ENCODE data around the gene ABHD12.

The ABHD12 gene

GRCh38 chr20:25390538-25391528 lies at the start of gene ABHD12:
TSS of gene ABHD12 (minus strand) at chr20:25390835. CDS start at chr20:25390703, 132 bp downstream.
- H3K4me3 ChIP-seq (ENCODE audit: severe bottlenecking): peak within 1 kb of the TSS; percentile 98
- no peaks in the 10 kb centered on the region for H3K9me3 ChIP-seq (ENCODE audit: severe bottlenecking)
- ATAC-seq (ENCODE audit: low read depth): peak; percentile 94
- no peak for TF ChIP-seq CTCF (IDR thresholded peaks at IDR 0.05; ENCODE audit: poor library complexity, severe bottlenecking)
- H3K4me1 ChIP-seq (ENCODE audit: insufficient read depth, poor library complexity, severe bottlenecking): peaks cover 7% of the 10 kb centered on the region
- no peaks in the 10 kb centered on the region for H3K27me3 ChIP-seq (ENCODE audit: insufficient read depth, poor library complexity, severe bottlenecking)
- peak within 1 kb of the TSS; percentile 61 for H3K27ac ChIP-seq (ENCODE audit: poor library complexity, severe bottlenecking)
- DNase-seq (ENCODE audit: low spot score): peak; percentile 96
- peaks cover 4% of the 10 kb centered on the region for H3K36me3 ChIP-seq (ENCODE audit: low read depth)

GRCh38 chr20:25439328-25439727 lies 48.7 kb upstream of the ABHD12 start:
- H3K4me3 ChIP-seq (ENCODE audit: severe bottlenecking): no peak overlapping the region
- no peak for TF ChIP-seq CTCF (IDR thresholded peaks at IDR 0.05; ENCODE audit: poor library complexity, severe bottlenecking)
- ATAC-seq (ENCODE audit: low read depth): no peak
- no peak overlapping the region for H3K27ac ChIP-seq (ENCODE audit: poor library complexity, severe bottlenecking)
- DNase-seq (ENCODE audit: low spot score): no peak
- H3K36me3 ChIP-seq (ENCODE audit: low read depth): peaks cover 70% of the 10 kb centered on the region
- no peaks in the 10 kb centered on the region for H3K9me3 ChIP-seq (ENCODE audit: severe bottlenecking)
- no peaks in the 10 kb centered on the region for H3K27me3 ChIP-seq (ENCODE audit: insufficient read depth, poor library complexity, severe bottlenecking)
- H3K4me1 ChIP-seq (ENCODE audit: insufficient read depth, poor library complexity, severe bottlenecking): no peaks in the 10 kb centered on the region

- Histone ChIP-seq H3K27me3 (ENCODE audit: insufficient read depth, poor library complexity, severe bottlenecking) (no peaks in the 10 kb centered on the region), H3K4me3 (ENCODE audit: severe bottlenecking) (no peak overlapping the region), H3K36me3 (ENCODE audit: low read depth) (peaks cover 85% of the 10 kb centered on the region), H3K4me1 (ENCODE audit: insufficient read depth, poor library complexity, severe bottlenecking) (no peaks in the 10 kb centered on the region), H3K27ac (ENCODE audit: poor library complexity, severe bottlenecking) (no peak overlapping the region), H3K9me3 (ENCODE audit: severe bottlenecking) (no peaks in the 10 kb centered on the region)
- no peak for TF ChIP-seq CTCF (IDR thresholded peaks at IDR 0.05; ENCODE audit: poor library complexity, severe bottlenecking)
- ATAC-seq (ENCODE audit: low read depth): no peak
- no peak for DNase-seq (ENCODE audit: low spot score)
These were observed 46.5 kb upstream of the ABHD12 start for GRCh38 chr20:25437153-25437581.

GRCh38 chr20:25424536-25424935 lies 33.9 kb upstream of the ABHD12 start:
- Histone ChIP-seq H3K27me3 (ENCODE audit: insufficient read depth, poor library complexity, severe bottlenecking) (no peaks in the 10 kb centered on the region), H3K9me3 (ENCODE audit: severe bottlenecking) (peaks cover under 1% of the 10 kb centered on the region), H3K36me3 (ENCODE audit: low read depth) (peaks cover 83% of the 10 kb centered on the region), H3K4me1 (ENCODE audit: insufficient read depth, poor library complexity, severe bottlenecking) (no peaks in the 10 kb centered on the region), H3K27ac (ENCODE audit: poor library complexity, severe bottlenecking) (no peak overlapping the region), H3K4me3 (ENCODE audit: severe bottlenecking) (no peak overlapping the region)
- DNase-seq (ENCODE audit: low spot score) (no peak), ATAC-seq (ENCODE audit: low read depth) (no peak)
- no peak for TF ChIP-seq CTCF (IDR thresholded peaks at IDR 0.05; ENCODE audit: poor library complexity, severe bottlenecking)

GRCh38 chr20:25422032-25422431 lies 31.4 kb upstream of the ABHD12 start:
- no peak for ATAC-seq (ENCODE audit: low read depth)
- Histone ChIP-seq H3K4me3 (ENCODE audit: severe bottlenecking) (no peak overlapping the region), H3K27me3 (ENCODE audit: insufficient read depth, poor library complexity, severe bottlenecking) (no peaks in the 10 kb centered on the region), H3K36me3 (ENCODE audit: low read depth) (peaks cover 87% of the 10 kb centered on the region), H3K9me3 (ENCODE audit: severe bottlenecking) (no peaks in the 10 kb centered on the region), H3K27ac (ENCODE audit: poor library complexity, severe bottlenecking) (no peak overlapping the region), H3K4me1 (ENCODE audit: insufficient read depth, poor library complexity, severe bottlenecking) (no peaks in the 10 kb centered on the region)
- TF ChIP-seq CTCF (IDR thresholded peaks at IDR 0.05; ENCODE audit: poor library complexity, severe bottlenecking): no peak
- no peak for DNase-seq (ENCODE audit: low spot score)
